ENCODE measurements around the gene FBXO17. TPM values are rescaled to one million over a fixed set of nuclear protein-coding genes. Genes with fewer than 3 reads are reported as not detected.
A peak's percentile ranks its signal among the peaks of the same experiment; 100 is the strongest.
"Not testable (repeated sequence)": the region's sequence is repeated elsewhere in the genome, so short reads cannot be mapped to it uniquely, and the experiment has no call there.

FBXO17 gene
- total and polyA plus RNA-seq, 12 donors: 1.00 to 3.2 (median 2.2) TPM

- ATAC-seq (peak; percentile 30 to 62 (median 51)), DNase-seq (no peak)
- Histone ChIP-seq H3K36me3 (no peaks in the 10 kb centered on the region), H3K27me3 (peaks cover 0 to 29% (median 24%) of the 10 kb centered on the region in 7 donors), H3K4me3 (peak overlapping the region in 9 of 10 donors; percentile 38 to 73 (median 61)), H3K27ac (peak overlapping the region; percentile 1 to 87 (median 78)), H3K9me3 (peaks cover 0 to 12% (median 0%) of the 10 kb centered on the region in 11 donors), H3K4me1 (peaks cover 0 to 17% (median 5%) of the 10 kb centered on the region in 9 donors)
- 5 to 6% methylated on average over 20 to 22 of the region's 22 CpGs for WGBS, 2 donors
- TF ChIP-seq CTCF (IDR thresholded peaks at IDR 0.05): no peak
- intact Hi-C loops (cut with DNase I): loop anchor here in 2 of 10 donors (10.0 kb wide), 2 partner anchors 349 to 359 kb away; partner anchors contain the start of genes GMFG (in 1 of the 2) and LRFN1 (in 1 of the 2)
These were observed 324 bp upstream of the FBXO17 start for GRCh38 chr19:38975861-38976271.

GRCh38 chr19:38974624-38975213 lies 823 bp downstream of the FBXO17 start:
- peak overlapping the region; percentile 4 to 87 (median 78) for H3K27ac ChIP-seq
- peaks cover 0 to 29% (median 20%) of the 10 kb centered on the region in 7 donors for H3K27me3 ChIP-seq
- ATAC-seq (peak in 1 of 8 donors; percentile 11), DNase-seq (no peak)
- H3K4me3 ChIP-seq: peak overlapping the region; percentile 38 to 73 (median 60)
- H3K4me1 ChIP-seq: peaks cover 0 to 17% (median 5%) of the 10 kb centered on the region in 9 donors
- intact Hi-C loops (cut with DNase I): loop anchor here in 2 of 10 donors (10.0 kb wide), 2 partner anchors 350 to 360 kb away; partner anchors contain the start of genes GMFG (in 1 of the 2) and LRFN1 (in 1 of the 2)
- peaks cover 0 to under 1% (median 0%) of the 10 kb centered on the region in 11 donors for H3K9me3 ChIP-seq
- no peak for TF ChIP-seq CTCF (IDR thresholded peaks at IDR 0.05)
- 49 to 53% methylated on average over 19 of the region's 19 CpGs for WGBS, 2 donors
- H3K36me3 ChIP-seq: no peaks in the 10 kb centered on the region

- Histone ChIP-seq H3K4me3 (no peak overlapping the region), H3K27me3 (peaks cover 0 to 22% (median 15%) of the 10 kb centered on the region in 7 donors), H3K36me3 (peaks cover 0 to 5% (median 0%) of the 10 kb centered on the region in 9 donors), H3K4me1 (peaks cover 0 to 17% (median 5%) of the 10 kb centered on the region in 9 donors), H3K27ac (no peak overlapping the region), H3K9me3 (no peaks in the 10 kb centered on the region)
- no peak for ATAC-seq
- no peak for DNase-seq
- no peak for TF ChIP-seq CTCF (IDR thresholded peaks at IDR 0.05)
- 89 to 91% methylated on average over 2 of the region's 2 CpGs for WGBS, 2 donors
- intact Hi-C loops (cut with DNase I): loop anchor here in 2 of 10 donors (10.0 kb wide), 2 partner anchors 353 to 363 kb away; partner anchors contain the start of genes GMFG (in 1 of the 2) and LRFN1 (in 1 of the 2)
These were observed 3.9 kb downstream of the FBXO17 start for GRCh38 chr19:38971672-38972071.

- Histone ChIP-seq H3K27ac (no peak overlapping the region), H3K4me1 (peaks cover 0 to 11% (median 2%) of the 10 kb centered on the region in 9 donors), H3K9me3 (no peaks in the 10 kb centered on the region), H3K36me3 (peaks cover 0 to 5% (median 0%) of the 10 kb centered on the region in 9 donors), H3K27me3 (peaks cover 0 to 14% (median 8%) of the 10 kb centered on the region in 7 donors), H3K4me3 (no peak overlapping the region)
- ATAC-seq: no peak
- no peak for DNase-seq
- no peak for TF ChIP-seq CTCF (IDR thresholded peaks at IDR 0.05)
- intact Hi-C loops (cut with DNase I): loop anchor here in 2 of 10 donors (10.0 kb wide), 2 partner anchors 354 to 364 kb away; partner anchors contain the start of genes GMFG (in 1 of the 2) and LRFN1 (in 1 of the 2)
- 83 to 84% methylated on average over 12 of the region's 12 CpGs for WGBS, 2 donors
These were observed 4.6 kb downstream of the FBXO17 start for GRCh38 chr19:38970664-38971532.

GRCh38 chr19:38966149-38966548 lies 9.4 kb downstream of the FBXO17 start:
- 94 to 95% methylated on average over 5 of the region's 5 CpGs for WGBS, 2 donors
- intact Hi-C loops (cut with DNase I): loop anchor here in 1 of 10 donors (10.0 kb wide), 1 partner anchor 359 kb away; the partner anchor contains the start of gene LRFN1
- not testable (repeated sequence) for ATAC-seq, DNase-seq, H3K27ac ChIP-seq, H3K27me3 ChIP-seq, H3K4me3 ChIP-seq, H3K36me3 ChIP-seq, H3K9me3 ChIP-seq
- H3K4me1 ChIP-seq: peaks cover 0 to 11% (median 3%) of the 10 kb centered on the region in 9 donors

Measured in heart right ventricle (tissue), 16 donors.